B cell (primary cell): ENCODE data around the gene ZCCHC24.

Source experiments
- CTCF ChIP-seq: fragments of 200-600 bp; IDR thresholded peaks from one replicate; pipeline ENCODE4 v1.8.0; 2022; ENCODE audit warnings: antibody characterized with exemption, mild to moderate bottlenecking
- EZH2 ChIP-seq: IDR thresholded peaks from 2 replicates; pipeline ENCODE4 v1.6.1; 2012; ENCODE audit warnings: borderline replicate concordance, low read depth, mild to moderate bottlenecking, moderate library complexity, low read length; ENCODE audit not compliant: insufficient read depth, poor library complexity, severe bottlenecking

GRCh38 chr10:79377557-79378382 is 67.7 kb downstream of the ZCCHC24 start:
- TF ChIP-seq EZH2 (no peak), CTCF (no peak)
